Chondrocyte (in vitro differentiated cells): Measurements from ENCODE around the gene EME2. TPM values are rescaled to one million over a fixed set of nuclear protein-coding genes. Genes with fewer than 3 reads are reported as not detected.
A peak's percentile ranks its signal among the peaks of the same experiment; 100 is the strongest.

Experiments used
- DNase-seq: peaks from one replicate; pipeline ENCODE4 v3.0.0; 2021; ENCODE audit warnings: mixed read lengths, low spot score
- H3K27ac Mint-ChIP-seq: one replicate; pipeline ENCODE4 v1.8.0; 2021; ENCODE audit warnings: mild to moderate bottlenecking, moderate library complexity, mixed read lengths; ENCODE audit not compliant: unreplicated experiment
- H3K27me3 Mint-ChIP-seq: 2 replicates; pipeline ENCODE4 v1.8.0; 2021; ENCODE audit warnings: low read depth, mixed read lengths
- H3K36me3 Mint-ChIP-seq: 2 replicates; pipeline ENCODE4 v1.8.0; 2021; ENCODE audit warnings: low read depth, mixed read lengths
- H3K4me1 Mint-ChIP-seq: 2 replicates; pipeline ENCODE4 v1.8.0; 2021; ENCODE audit warnings: low read depth, mild to moderate bottlenecking, mixed read lengths
- H3K4me3 Mint-ChIP-seq: one replicate; pipeline ENCODE4 v1.8.0; 2021; ENCODE audit warnings: mild to moderate bottlenecking, moderate library complexity, mixed read lengths; ENCODE audit not compliant: unreplicated experiment
- H3K9me3 Mint-ChIP-seq: 2 replicates; pipeline ENCODE4 v1.8.0; 2021; ENCODE audit warnings: low read depth, mixed read lengths
- total RNA-seq: library from RNA; stranded (reverse); gene quantifications from 3 replicates; pipeline ENCODE4 v1.2.1, GENCODE V29; 2021
- TF ChIP-seq, protein P1 (sequence below): fragments of 200-600 bp; sonication (generic); IDR thresholded peaks from 2 replicates; pipeline ENCODE4 v1.5.0; 2021; ENCODE audit warnings: antibody characterized with exemption, mild to moderate bottlenecking, moderate library complexity

EME2 gene
- total RNA-seq, 1 donor from 2014 or later = 16.9 TPM

DNA sequence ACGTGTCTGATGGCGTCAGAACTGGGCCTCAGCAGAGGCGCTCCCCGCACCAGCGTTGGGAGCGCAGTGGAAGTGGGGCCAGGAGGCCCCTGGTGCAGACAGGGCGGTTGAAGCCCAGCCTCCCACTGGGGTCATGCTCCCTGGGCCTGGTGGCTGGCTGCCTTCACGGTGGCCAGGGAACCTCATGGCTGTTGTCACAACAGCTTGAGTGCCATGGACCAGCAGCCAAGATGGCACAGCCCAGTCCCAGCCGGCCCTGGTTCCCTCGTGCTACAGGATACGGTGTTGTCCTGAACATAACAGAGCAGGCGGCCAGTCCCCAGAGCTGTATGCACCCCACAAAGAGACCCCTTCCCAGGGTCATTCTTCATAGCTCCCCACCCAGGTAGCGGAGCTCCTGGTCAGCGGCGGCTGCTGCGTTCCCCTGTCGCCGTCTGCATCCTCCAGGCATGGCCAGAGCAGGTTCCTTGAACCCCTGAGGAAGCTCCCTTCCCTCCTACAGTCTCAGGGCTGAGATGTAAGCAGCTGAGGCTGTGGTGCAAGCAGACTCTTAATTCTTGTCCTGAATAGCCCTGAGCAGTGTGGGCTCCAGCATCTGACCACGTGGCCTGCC lies 31.0 kb upstream of the EME2 start:
- Mint-ChIP-seq H3K27me3 (no peaks in the 10 kb centered on the region), H3K4me1 (peaks cover 25% of the 10 kb centered on the region), H3K9me3 (no peaks in the 10 kb centered on the region), H3K27ac (no peak overlapping the region), H3K36me3 (peaks cover 2% of the 10 kb centered on the region), H3K4me3 (no peak overlapping the region)
- no peak for DNase-seq
- TF ChIP-seq, protein P1, sequence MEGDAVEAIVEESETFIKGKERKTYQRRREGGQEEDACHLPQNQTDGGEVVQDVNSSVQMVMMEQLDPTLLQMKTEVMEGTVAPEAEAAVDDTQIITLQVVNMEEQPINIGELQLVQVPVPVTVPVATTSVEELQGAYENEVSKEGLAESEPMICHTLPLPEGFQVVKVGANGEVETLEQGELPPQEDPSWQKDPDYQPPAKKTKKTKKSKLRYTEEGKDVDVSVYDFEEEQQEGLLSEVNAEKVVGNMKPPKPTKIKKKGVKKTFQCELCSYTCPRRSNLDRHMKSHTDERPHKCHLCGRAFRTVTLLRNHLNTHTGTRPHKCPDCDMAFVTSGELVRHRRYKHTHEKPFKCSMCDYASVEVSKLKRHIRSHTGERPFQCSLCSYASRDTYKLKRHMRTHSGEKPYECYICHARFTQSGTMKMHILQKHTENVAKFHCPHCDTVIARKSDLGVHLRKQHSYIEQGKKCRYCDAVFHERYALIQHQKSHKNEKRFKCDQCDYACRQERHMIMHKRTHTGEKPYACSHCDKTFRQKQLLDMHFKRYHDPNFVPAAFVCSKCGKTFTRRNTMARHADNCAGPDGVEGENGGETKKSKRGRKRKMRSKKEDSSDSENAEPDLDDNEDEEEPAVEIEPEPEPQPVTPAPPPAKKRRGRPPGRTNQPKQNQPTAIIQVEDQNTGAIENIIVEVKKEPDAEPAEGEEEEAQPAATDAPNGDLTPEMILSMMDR = no peak

DNA sequence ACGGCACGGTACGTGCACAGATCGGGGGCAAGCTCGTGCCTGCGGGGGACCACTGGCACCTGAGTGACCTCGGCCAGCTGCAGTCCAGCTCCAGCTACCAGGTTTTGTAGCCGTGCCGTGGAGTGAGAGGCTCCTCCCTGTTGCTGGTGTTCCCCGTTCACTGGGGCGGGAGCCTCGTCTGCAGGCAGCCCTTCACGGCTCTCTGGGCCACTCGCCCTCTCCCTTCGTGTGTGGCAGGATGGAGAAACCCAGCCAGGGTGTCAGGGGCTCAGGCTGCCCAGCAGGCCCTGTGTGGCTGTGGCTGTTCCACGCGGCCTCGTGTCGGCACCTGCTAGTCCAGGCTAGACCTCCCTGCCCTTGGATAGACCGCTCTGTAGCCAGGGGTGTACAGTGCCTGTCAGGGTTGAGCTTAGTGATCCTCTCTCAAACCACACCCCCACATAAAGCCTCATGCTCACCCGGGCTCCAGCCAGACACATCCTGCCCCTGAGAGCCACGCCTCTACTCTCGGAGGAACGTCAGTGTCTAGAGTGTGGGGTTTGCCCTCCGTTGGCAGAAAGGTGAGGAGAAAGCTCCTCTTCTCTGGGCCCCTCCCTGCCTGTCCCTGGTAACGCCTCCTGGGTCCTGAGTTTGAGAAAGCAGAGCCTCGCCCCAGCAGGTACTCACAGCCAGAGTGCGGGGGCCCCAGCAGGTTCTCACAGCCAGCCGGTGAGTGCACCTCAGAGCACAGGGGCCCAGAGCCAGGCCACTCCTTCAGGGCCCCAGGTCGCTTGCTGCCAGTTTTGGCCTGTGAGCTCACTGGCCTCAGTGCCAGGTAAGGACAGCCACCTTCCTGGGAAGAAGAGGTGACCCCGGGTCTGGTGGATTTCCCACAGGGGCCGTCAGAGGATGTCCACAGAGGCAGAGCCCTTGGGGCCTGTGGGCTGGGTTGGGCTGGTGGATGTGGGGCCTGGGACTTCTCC lies 29.0 kb upstream of the EME2 start:
- Mint-ChIP-seq H3K27ac (no peak overlapping the region), H3K9me3 (no peaks in the 10 kb centered on the region), H3K36me3 (peaks cover 6% of the 10 kb centered on the region), H3K27me3 (no peaks in the 10 kb centered on the region), H3K4me3 (no peak overlapping the region), H3K4me1 (peaks cover 29% of the 10 kb centered on the region)
- TF ChIP-seq, protein P1 = no peak
- no peak for DNase-seq

DNA sequence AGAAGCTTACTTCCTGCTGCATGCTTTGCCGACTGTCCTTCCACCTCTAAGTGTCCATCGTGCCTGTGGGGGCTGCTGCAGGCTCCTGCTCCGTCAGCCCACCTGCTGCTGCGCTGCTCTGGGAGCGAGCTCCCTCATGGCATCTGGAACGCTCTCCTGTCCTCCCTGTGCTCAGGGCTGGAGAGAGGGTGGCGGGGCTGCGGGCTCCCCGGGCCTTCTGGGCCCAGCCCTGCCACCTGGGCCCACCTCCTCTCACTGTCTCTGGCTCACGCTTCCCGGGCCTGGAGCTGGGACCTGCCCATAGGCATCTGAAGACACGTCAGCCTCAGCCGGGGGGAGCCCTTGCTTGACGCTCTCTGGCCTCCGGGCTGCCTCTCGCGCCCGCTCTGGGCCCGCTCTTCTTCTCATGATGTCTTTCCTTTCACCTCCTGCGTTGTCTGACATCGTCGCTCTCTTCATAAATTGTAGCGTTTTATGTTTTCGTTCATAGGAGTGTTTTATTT lies 28.2 kb upstream of the EME2 start:
- no peak for DNase-seq
- H3K27ac Mint-ChIP-seq = no peak overlapping the region
- H3K4me1 Mint-ChIP-seq = peaks cover 29% of the 10 kb centered on the region
- TF ChIP-seq, protein P1 = no peak
- H3K36me3 Mint-ChIP-seq = peaks cover 10% of the 10 kb centered on the region
- no peak overlapping the region for H3K4me3 Mint-ChIP-seq
- no peaks in the 10 kb centered on the region for H3K27me3 Mint-ChIP-seq
- H3K9me3 Mint-ChIP-seq = no peaks in the 10 kb centered on the region

DNA sequence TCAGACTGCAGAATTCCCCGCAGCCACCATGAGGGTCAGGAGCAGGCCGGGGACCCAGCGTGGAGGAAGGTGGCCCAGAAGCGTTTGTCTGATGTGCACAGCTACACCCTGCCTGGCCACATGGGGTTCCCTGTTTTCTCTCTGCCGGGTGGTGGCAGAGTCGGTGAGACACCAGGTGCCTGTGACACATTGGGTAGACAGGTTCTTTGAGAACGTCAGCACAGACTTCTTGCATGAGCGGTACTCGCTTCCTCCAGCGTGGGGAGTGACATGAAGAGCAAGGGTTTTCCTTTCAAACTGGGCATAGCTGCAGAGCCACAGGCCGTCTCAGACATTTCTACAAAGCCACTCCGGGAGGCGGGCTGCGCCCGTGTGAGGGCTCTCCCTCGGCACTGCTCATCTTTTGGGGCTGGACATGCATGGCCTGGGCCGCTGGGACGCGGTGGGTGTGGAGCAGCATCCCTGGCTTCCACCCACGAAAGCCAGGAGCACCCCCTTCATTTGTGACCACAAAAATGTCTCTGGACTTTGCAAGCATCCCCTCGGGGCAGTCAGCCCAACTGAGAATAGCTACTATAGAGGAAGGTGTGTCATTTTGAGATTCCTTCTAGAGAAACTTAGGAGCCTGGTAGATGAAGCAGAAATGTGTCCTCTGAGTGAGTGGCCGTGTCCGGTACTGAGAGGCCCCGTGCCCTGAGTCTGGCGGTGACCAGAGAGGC lies 27.3 kb upstream of the EME2 start:
- Mint-ChIP-seq H3K27me3 (no peaks in the 10 kb centered on the region), H3K9me3 (no peaks in the 10 kb centered on the region), H3K4me3 (peak overlapping the region; percentile 49), H3K4me1 (peaks cover 29% of the 10 kb centered on the region), H3K36me3 (peaks cover 12% of the 10 kb centered on the region), H3K27ac (peak overlapping the region; percentile 94)
- TF ChIP-seq, protein P1 = peak; percentile 36
- peak; percentile 94 for DNase-seq
